CD14-positive monocyte (primary cell): ENCODE results near the gene OSMR. TPM values are rescaled to one million over a fixed set of nuclear protein-coding genes. Genes with fewer than 3 reads are reported as not detected.

ENCODE experiments used
- DNase-seq, 3 donors: peaks; one replicate each; pipeline ENCODE4 v3.0.0-alpha.2; 2011 to 2022
- H2AFZ ChIP-seq: 2 replicates; pipeline ENCODE4 v1.6.0; 2012; ENCODE audit warnings: mild to moderate bottlenecking, low read depth, low read length, inconsistent platforms; ENCODE audit not compliant: insufficient read depth, poor library complexity, severe bottlenecking
- H3K27ac ChIP-seq, 2 donors: 1 replicate in 1 of 2; 2 replicates in 1 of 2; pipeline ENCODE4 v1.5.1; 2012 to 2013; ENCODE audit warnings: low read length in 2 of 2, control low read depth in 1 of 2, inconsistent platforms in 1 of 2, low read depth in 1 of 2, mild to moderate bottlenecking in 1 of 2
- H3K27me3 ChIP-seq, 2 donors: one replicate each; pipeline versions ENCODE4 v1.6.0 to v1.6.1; 2011 to 2013; ENCODE audit warnings: low read length in 2 of 2; ENCODE audit not compliant: control insufficient read depth in 2 of 2, insufficient read depth in 2 of 2
- H3K36me3 ChIP-seq, 2 donors: replicated peaks in 1 of 2; 1 replicate in 1 of 2; 2 replicates in 1 of 2; pipeline versions ENCODE4 v1.5.1 to v1.6.1; 2012 to 2013; ENCODE audit warnings: low read length in 2 of 2, control low read depth in 1 of 2, inconsistent platforms in 1 of 2, mild to moderate bottlenecking in 1 of 2; ENCODE audit not compliant: insufficient read depth in 2 of 2, control insufficient read depth in 1 of 2
- H3K4me1 ChIP-seq, 2 donors: 1 replicate in 1 of 2; 2 replicates in 1 of 2; pipeline versions ENCODE4 v1.5.1 to v1.6.1; 2012 to 2013; ENCODE audit warnings: low read length in 2 of 2, control low read depth in 1 of 2, inconsistent platforms in 1 of 2, mild to moderate bottlenecking in 1 of 2, moderate library complexity in 1 of 2; ENCODE audit not compliant: insufficient read depth in 2 of 2, control insufficient read depth in 1 of 2
- H3K4me2 ChIP-seq: replicated peaks from 2 replicates; pipeline ENCODE3; 2012; ENCODE audit warnings: low read length, moderate library complexity, mild to moderate bottlenecking; ENCODE audit not compliant: poor library complexity, severe bottlenecking; ENCODE audit errors: extremely low read depth
- H3K4me3 ChIP-seq, 3 experiments: fragments of 200-600 bp in 1 of 3; sonication (generic) in 1 of 3; replicated peaks in 1 of 3; 1 replicate in 2 of 3; 2 replicates in 1 of 3; pipeline ENCODE4 v1.5.1; 2011 to 2013; ENCODE audit warnings: low read length in 3 of 3, mild to moderate bottlenecking in 3 of 3, control low read depth in 2 of 3, low read depth in 2 of 3, inconsistent platforms in 1 of 3, moderate library complexity in 1 of 3
- H3K79me2 ChIP-seq: 2 replicates; pipeline ENCODE4 v1.6.0; 2012; ENCODE audit warnings: mild to moderate bottlenecking, control low read depth, inconsistent platforms, low read length, moderate library complexity; ENCODE audit not compliant: insufficient read depth
- H3K9ac ChIP-seq: 2 replicates; pipeline ENCODE4 v1.6.0; 2017; ENCODE audit warnings: low read length, mild to moderate bottlenecking; ENCODE audit not compliant: insufficient read depth, poor library complexity, severe bottlenecking
- H3K9me3 ChIP-seq, 2 donors: replicated peaks in 1 of 2; 1 replicate in 1 of 2; 2 replicates in 1 of 2; pipeline versions ENCODE4 v1.5.1 to v1.6.1; 2012 to 2013; ENCODE audit warnings: low read length in 2 of 2, control low read depth in 1 of 2; ENCODE audit not compliant: control insufficient read depth in 1 of 2, insufficient read depth in 1 of 2
- H4K20me1 ChIP-seq: 2 replicates; pipeline ENCODE4 v1.6.0; 2012; ENCODE audit warnings: mild to moderate bottlenecking, low read length, control low read depth, moderate library complexity; ENCODE audit not compliant: insufficient read depth
- H3K27ac Mint-ChIP-seq, 7 donors: one replicate each; pipeline ENCODE4 v1.8.0; 2020; ENCODE audit warnings: mild to moderate bottlenecking in 7 of 7, mixed read lengths in 7 of 7, moderate library complexity in 6 of 7, inconsistent platforms in 2 of 7
- H3K27me3 Mint-ChIP-seq, 3 donors: one replicate each; pipeline ENCODE4 v1.8.0; 2021 to 2022; ENCODE audit warnings: low read depth in 3 of 3, mild to moderate bottlenecking in 3 of 3, mixed read lengths in 3 of 3, moderate library complexity in 3 of 3, inconsistent platforms in 1 of 3
- H3K36me3 Mint-ChIP-seq, 2 donors: one replicate each; pipeline ENCODE4 v1.8.0; 2020; ENCODE audit warnings: mixed read lengths in 2 of 2, inconsistent platforms in 1 of 2, mild to moderate bottlenecking in 1 of 2
- H3K4me1 Mint-ChIP-seq: one replicate; pipeline ENCODE4 v1.8.0; 2020; ENCODE audit warnings: mild to moderate bottlenecking, mixed read lengths
- H3K4me3 Mint-ChIP-seq, 2 donors: one replicate each; pipeline ENCODE4 v1.8.0; 2020; ENCODE audit warnings: mild to moderate bottlenecking in 2 of 2, mixed read lengths in 2 of 2, moderate library complexity in 1 of 2
- H3K9me3 Mint-ChIP-seq, 7 donors: one replicate each; pipeline ENCODE4 v1.8.0; 2020 to 2022; ENCODE audit warnings: mixed read lengths in 7 of 7, mild to moderate bottlenecking in 6 of 7, moderate library complexity in 6 of 7, inconsistent platforms in 2 of 7
- WGBS: methylation state at CpG from one replicate; pipeline ENCODE4 v1.1.5; 2013; ENCODE audit warnings: missing lambda C conversion rate; ENCODE audit not compliant: insufficient coverage; 5-methylcytosine and 5-hydroxymethylcytosine counted together
- intact Hi-C, 2 donors: fragments of 100-400 bp; cut with micrococcal nuclease; formaldehyde crosslinking; loops; one replicate each; pipeline versions ENCODE4 v1.15.0 to v1.15.1; 2023
- polyA plus RNA-seq, 3 donors: library from polyadenylated mRNA; depleted of rRNA in 1 of 3; unstranded in 2 of 3; stranded (reverse) in 1 of 3; fragments of 300-500 nt in 2 of 3; fragments of >200 nt in 1 of 3; fragmentation: Illumina TruSeq in 2 of 3; gene quantifications; 1 replicate in 2 of 3; 2 replicates in 1 of 3; pipeline ENCODE4 v1.2.3, GENCODE V29; 2012 to 2021
- TF ChIP-seq, protein P1 (sequence below): fragments of 200-600 bp; IDR thresholded peaks from one replicate; pipeline ENCODE4 v1.8.0; 2022; ENCODE audit warnings: antibody characterized with exemption, mild to moderate bottlenecking

Gene OSMR
- polyA plus RNA-seq, 3 donors: not detected

DNA sequence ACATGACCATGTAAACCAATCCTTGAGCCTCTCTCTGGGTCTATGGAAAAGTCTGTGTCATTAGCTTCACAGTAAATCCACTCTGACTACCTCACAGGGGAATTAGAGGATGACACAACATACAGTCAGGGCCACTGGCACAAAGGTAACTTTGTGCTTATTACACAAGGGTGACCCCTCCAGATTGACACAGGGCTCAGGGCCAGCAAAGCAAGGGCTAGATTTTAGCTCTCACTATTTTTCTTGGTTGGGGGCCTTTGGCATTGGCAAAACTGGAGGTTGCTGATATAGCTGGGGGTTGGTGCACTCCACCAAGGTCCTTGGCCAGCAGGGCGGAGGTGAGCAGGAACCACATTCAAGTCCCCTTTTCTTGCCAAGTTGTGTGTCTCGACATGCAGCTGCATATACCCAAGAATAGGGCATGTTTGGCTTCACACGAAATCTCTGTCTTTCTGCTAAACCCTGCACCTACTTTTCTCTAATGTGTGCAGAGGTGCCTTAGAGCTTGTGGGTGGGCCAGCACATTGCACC is 15.2 kb upstream of the OSMR start:
- peaks cover 14 to 28% (median 15%) of the 10 kb centered on the region in 3 donors for H3K27me3 Mint-ChIP-seq
- intact Hi-C loops: no loop called here
- Histone ChIP-seq H3K79me2 (no peaks in the 10 kb centered on the region), H4K20me1 (no peaks in the 10 kb centered on the region), H2AFZ (no peak overlapping the region), H3K4me1 (no peaks in the 10 kb centered on the region), H3K4me3 (no peak overlapping the region), H3K36me3 (no peaks in the 10 kb centered on the region), H3K27me3 (peaks cover 8 to 14% of the 10 kb centered on the region in 2 donors), H3K9me3 (no peaks in the 10 kb centered on the region), H3K9ac (no peak overlapping the region), H3K27ac (no peak overlapping the region), H3K4me2 (no peak overlapping the region)
- no peaks in the 10 kb centered on the region for H3K36me3 Mint-ChIP-seq
- no peak overlapping the region for H3K4me3 Mint-ChIP-seq
- H3K27ac Mint-ChIP-seq: no peak overlapping the region
- peaks cover 0 to 2% (median 0%) of the 10 kb centered on the region in 7 donors for H3K9me3 Mint-ChIP-seq
- TF ChIP-seq, protein P1, sequence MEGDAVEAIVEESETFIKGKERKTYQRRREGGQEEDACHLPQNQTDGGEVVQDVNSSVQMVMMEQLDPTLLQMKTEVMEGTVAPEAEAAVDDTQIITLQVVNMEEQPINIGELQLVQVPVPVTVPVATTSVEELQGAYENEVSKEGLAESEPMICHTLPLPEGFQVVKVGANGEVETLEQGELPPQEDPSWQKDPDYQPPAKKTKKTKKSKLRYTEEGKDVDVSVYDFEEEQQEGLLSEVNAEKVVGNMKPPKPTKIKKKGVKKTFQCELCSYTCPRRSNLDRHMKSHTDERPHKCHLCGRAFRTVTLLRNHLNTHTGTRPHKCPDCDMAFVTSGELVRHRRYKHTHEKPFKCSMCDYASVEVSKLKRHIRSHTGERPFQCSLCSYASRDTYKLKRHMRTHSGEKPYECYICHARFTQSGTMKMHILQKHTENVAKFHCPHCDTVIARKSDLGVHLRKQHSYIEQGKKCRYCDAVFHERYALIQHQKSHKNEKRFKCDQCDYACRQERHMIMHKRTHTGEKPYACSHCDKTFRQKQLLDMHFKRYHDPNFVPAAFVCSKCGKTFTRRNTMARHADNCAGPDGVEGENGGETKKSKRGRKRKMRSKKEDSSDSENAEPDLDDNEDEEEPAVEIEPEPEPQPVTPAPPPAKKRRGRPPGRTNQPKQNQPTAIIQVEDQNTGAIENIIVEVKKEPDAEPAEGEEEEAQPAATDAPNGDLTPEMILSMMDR: no peak
- H3K4me1 Mint-ChIP-seq: no peaks in the 10 kb centered on the region
- WGBS: 100% methylated on average over 1 of the region's 3 CpGs
- no peak for DNase-seq

DNA sequence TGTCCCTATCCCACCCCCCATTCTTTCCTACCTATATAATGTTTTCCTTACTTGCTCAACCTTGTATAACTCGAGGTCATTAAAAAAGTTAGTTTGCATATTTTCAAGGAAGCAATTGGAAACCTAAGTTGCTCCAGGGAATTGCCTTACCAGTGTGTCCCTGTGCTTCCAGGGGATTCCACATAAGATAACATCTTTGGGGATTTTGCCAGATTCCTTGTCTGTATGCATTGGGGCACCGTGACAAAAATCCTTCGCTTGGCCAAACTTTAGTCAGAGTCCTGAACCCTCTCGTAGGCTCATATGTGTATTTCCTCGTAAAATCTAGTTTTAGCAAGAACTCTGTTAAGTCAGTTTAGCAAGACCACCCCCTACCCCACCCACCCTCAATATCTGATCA is 14.7 kb upstream of the OSMR start:
- TF ChIP-seq, protein P1: no peak
- peaks cover 0 to 2% (median 0%) of the 10 kb centered on the region in 7 donors for H3K9me3 Mint-ChIP-seq
- no peaks in the 10 kb centered on the region for H3K9me3 ChIP-seq
- no peak overlapping the region for H3K27ac ChIP-seq
- no peaks in the 10 kb centered on the region for H3K36me3 Mint-ChIP-seq
- no peak overlapping the region for H3K27ac Mint-ChIP-seq
- H2AFZ ChIP-seq: no peak overlapping the region
- H4K20me1 ChIP-seq: no peaks in the 10 kb centered on the region
- H3K4me1 ChIP-seq: no peaks in the 10 kb centered on the region
- H3K27me3 Mint-ChIP-seq: peaks cover 14 to 28% (median 15%) of the 10 kb centered on the region in 3 donors
- no peak overlapping the region for H3K4me2 ChIP-seq
- H3K9ac ChIP-seq: no peak overlapping the region
- no peak overlapping the region for H3K4me3 ChIP-seq
- H3K4me3 Mint-ChIP-seq: no peak overlapping the region
- WGBS: 50% methylated on average over 1 of the region's 5 CpGs
- H3K27me3 ChIP-seq: peaks cover 8 to 12% of the 10 kb centered on the region in 2 donors
- no peaks in the 10 kb centered on the region for H3K36me3 ChIP-seq
- no peaks in the 10 kb centered on the region for H3K79me2 ChIP-seq
- intact Hi-C loops: no loop called here
- DNase-seq: no peak
- H3K4me1 Mint-ChIP-seq: no peaks in the 10 kb centered on the region
